PC-9 (cell line): ENCODE measurements around the gene PIGM.

Source experiments
- CTCF ChIP-seq: fragments of 200-600 bp; sonication (generic); conservative IDR thresholded peaks from 2 replicates; pipeline ENCODE4 v1.6.1; 2017; ENCODE audit warnings: mixed run types, antibody characterized with exemption, mild to moderate bottlenecking, moderate library complexity
- EZH2 ChIP-seq: fragments of 200-600 bp; sonication (generic); IDR thresholded peaks from 2 replicates; pipeline ENCODE4 v1.8.0; 2017; ENCODE audit warnings: antibody characterized with exemption, low read depth

- TF ChIP-seq CTCF: no peak
- no peak for TF ChIP-seq EZH2
Measured at GRCh38 chr1:159986093-159986492, 45.7 kb downstream of the PIGM start.
